GM19025 (cell line): ENCODE measurements around the gene WDFY4.

ENCODE experiments used
- ATAC-seq: cut with Tn5 transposase; IDR thresholded peaks from one replicate; pipeline ENCODE4 v1.9.1; 2021; ENCODE audit warnings: mild to moderate bottlenecking, low read depth, moderate library complexity; ENCODE audit not compliant: unreplicated experiment

Gene WDFY4

GRCh38 chr10:48895803-48896195 is 211.1 kb downstream of the WDFY4 start:
- no peak for ATAC-seq

- ATAC-seq: no peak
These were observed 212.2 kb downstream of the WDFY4 start for GRCh38 chr10:48896756-48897440.

GRCh38 chr10:48897441-48897790 is 212.7 kb downstream of the WDFY4 start:
- no peak for ATAC-seq

- no peak for ATAC-seq
These were observed 213.8 kb downstream of the WDFY4 start for GRCh38 chr10:48898426-48898825.

- ATAC-seq: no peak
These were observed 215.1 kb downstream of the WDFY4 start for GRCh38 chr10:48899781-48900180.

- no peak for ATAC-seq
These were observed 215.7 kb downstream of the WDFY4 start for GRCh38 chr10:48900371-48900801.

GRCh38 chr10:48901319-48901718 is 216.6 kb downstream of the WDFY4 start:
- no peak for ATAC-seq

- no peak for ATAC-seq
These were observed 217.4 kb downstream of the WDFY4 start for GRCh38 chr10:48902096-48902495.

- ATAC-seq: no peak
These were observed 218.5 kb downstream of the WDFY4 start for GRCh38 chr10:48903151-48903550.

GRCh38 chr10:48904861-48905260 is 220.2 kb downstream of the WDFY4 start:
- ATAC-seq: no peak

GRCh38 chr10:48905311-48905710 is 220.6 kb downstream of the WDFY4 start:
- ATAC-seq: no peak

GRCh38 chr10:48906841-48907240 is 222.2 kb downstream of the WDFY4 start:
- ATAC-seq: no peak

- ATAC-seq: no peak
These were observed 223.1 kb downstream of the WDFY4 start for GRCh38 chr10:48907730-48908129.

- ATAC-seq: no peak
These were observed 225.9 kb downstream of the WDFY4 start for GRCh38 chr10:48910548-48910947.

GRCh38 chr10:48913674-48914073 is 229.0 kb downstream of the WDFY4 start:
- ATAC-seq: no peak

GRCh38 chr10:48923748-48924147 is 239.1 kb downstream of the WDFY4 start:
- ATAC-seq: no peak

GRCh38 chr10:48924988-48925387 is 240.3 kb downstream of the WDFY4 start:
- ATAC-seq: no peak

- ATAC-seq: no peak
These were observed 241.6 kb downstream of the WDFY4 start for GRCh38 chr10:48926255-48926654.

- no peak for ATAC-seq
These were observed 242.3 kb downstream of the WDFY4 start for GRCh38 chr10:48926764-48927540.

- ATAC-seq: no peak
These were observed 244.8 kb downstream of the WDFY4 start for GRCh38 chr10:48929413-48929990.

GRCh38 chr10:48931188-48931587 is 246.5 kb downstream of the WDFY4 start:
- no peak for ATAC-seq
